Measurements from ENCODE around the gene CD82. TPM values are rescaled to one million over a fixed set of nuclear protein-coding genes. Genes with fewer than 3 reads are reported as not detected.

Gene CD82
- total and polyA plus RNA-seq, 2 of the 8 experiments (the other 6 are each of a cell fraction or from before 2014, with no cell fraction given), result 7.9 to 10.3 TPM

DNA sequence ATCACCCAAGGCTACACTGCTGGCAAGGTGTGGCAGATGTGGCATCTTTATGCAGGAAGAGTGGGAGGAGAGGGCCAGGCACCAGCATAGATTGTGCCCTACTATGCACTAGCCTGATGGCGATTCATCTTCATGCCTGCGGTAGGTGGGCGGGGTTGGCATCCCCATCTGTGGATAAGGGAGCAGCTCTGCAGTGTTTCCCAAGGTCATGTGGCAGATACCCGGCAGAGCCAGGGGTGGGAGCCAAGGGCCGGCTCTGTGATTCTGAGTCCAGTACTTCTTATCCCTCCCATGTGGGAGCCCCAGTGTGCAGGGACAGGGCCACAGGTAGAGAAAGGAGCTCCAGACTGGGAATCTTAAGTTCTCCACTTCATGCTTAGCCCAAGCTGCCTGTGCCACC, 20.0 kb downstream of the CD82 start:
- Histone ChIP-seq H3K4me3 (ENCODE audit: extremely low read depth in 1 of 4, insufficient read depth in 2 of 4, low read depth in 3 of 4, low read length in 4 of 4) (no peak overlapping the region), H4K91ac (replicated peaks; ENCODE audit: insufficient read length, low read length) (no peak overlapping the region), H2BK20ac (ENCODE audit: low read length) (no peak overlapping the region), H2BK120ac (replicated peaks; ENCODE audit: low read depth, low read length) (no peak overlapping the region), H4K5ac (ENCODE audit: insufficient read length, low read depth, low read length) (no peak overlapping the region), H3K14ac (ENCODE audit: insufficient read length) (no peak overlapping the region), H3K9ac (replicated peaks in 1 of 4; ENCODE audit: extremely low read depth in 1 of 4, low read depth in 3 of 4, low read length in 3 of 4) (no peak overlapping the region), H3K36me3 (ENCODE audit: control insufficient read depth in 2 of 4, insufficient read depth in 4 of 4, low read length in 3 of 4) (no peaks in the 10 kb centered on the region; a peak in 1 of 8 replicates), H3K27me3 (replicated peaks in 1 of 4; ENCODE audit: control insufficient read depth in 3 of 4, extremely low read depth in 1 of 4, insufficient read depth in 3 of 4, low read length in 3 of 4) (no peaks in the 10 kb centered on the region), H3K4me1 (replicated peaks in 1 of 4; ENCODE audit: control insufficient read depth in 3 of 4, insufficient read depth in 4 of 4, low read length in 3 of 4) (peaks cover 0 to 4% (median 0%) of the 10 kb centered on the region in 4 experiments; a peak in 4 of 7 replicates), H3K18ac (ENCODE audit: extremely low read depth, low read length) (no peak overlapping the region), H3K79me1 (ENCODE audit: low read depth, low read length) (no peaks in the 10 kb centered on the region), H3K27ac (ENCODE audit: low read depth, low read length) (no peak overlapping the region), H3K4me2 (ENCODE audit: insufficient read depth in 1 of 2, low read depth in 2 of 2, low read length in 2 of 2) (no peak overlapping the region), H2AK5ac (ENCODE audit: low read depth, low read length) (no peak overlapping the region), H4K8ac (ENCODE audit: extremely low read depth, insufficient read depth, low read length) (no peak overlapping the region), H3K56ac (replicated peaks; ENCODE audit: insufficient read length, low read depth, low read length) (no peak overlapping the region), H2BK12ac (ENCODE audit: low read depth, low read length) (no peak overlapping the region), H4K20me1 (replicated peaks in 1 of 2; ENCODE audit: control insufficient read depth in 1 of 2, insufficient read depth in 2 of 2, low read length in 2 of 2) (no peaks in the 10 kb centered on the region), H3K23me2 (ENCODE audit: low read depth, low read length) (no peaks in the 10 kb centered on the region), H3K23ac (ENCODE audit: insufficient read length) (no peak overlapping the region), H2BK5ac (ENCODE audit: low read depth, low read length) (no peak overlapping the region), H3K9me3 (ENCODE audit: insufficient read depth in 2 of 2, low read depth in 1 of 2, low read length in 1 of 2) (no peaks in the 10 kb centered on the region), H3K79me2 (ENCODE audit: control insufficient read depth in 1 of 2, insufficient read depth in 2 of 2, low read length in 2 of 2) (no peaks in the 10 kb centered on the region), H2BK15ac (ENCODE audit: low read length) (no peak overlapping the region), H2AFZ (ENCODE audit: low read length) (no peak overlapping the region), H3K4ac (replicated peaks; ENCODE audit: insufficient read length, low read depth, low read length) (no peak overlapping the region)
- DNase-seq (ENCODE audit: low read depth in 1 of 2, low spot score in 2 of 2), result no peak
- POLR2A ChIA-PET (ENCODE audit: partially characterized antibody), result interaction anchor here (1.0 kb wide), 1 partner anchor 13 kb away, joined by 3 read pairs; no protein-coding TSS in a partner anchor
- FAIRE-seq, result no peak
- WGBS, 2 experiments (ENCODE audit: extremely low coverage in 1 of 2, insufficient coverage in 1 of 2, insufficient read length in 1 of 2, insufficient replicate concordance in 2 of 2, low coverage in 1 of 2, low lambda C conversion rate in 2 of 2, missing lambda C conversion rate in 1 of 2), result 87% methylated on average over 5 of the region's 5 CpGs; no CpG with 5 or more reads in 1 of the 2 experiments
- CTCF ChIA-PET (ENCODE audit: partially characterized antibody), result interaction anchor here (0.7 to 1.9 kb wide), 7 partner anchors 9 to 309 kb away, joined by 3 to 6 read pairs (median 4); no protein-coding TSS in a partner anchor
- no peak for TF ChIP-seq SP2 (IDR thresholded peaks at IDR 0.05; ENCODE audit: low read length)
- TF ChIP-seq, protein P1, sequence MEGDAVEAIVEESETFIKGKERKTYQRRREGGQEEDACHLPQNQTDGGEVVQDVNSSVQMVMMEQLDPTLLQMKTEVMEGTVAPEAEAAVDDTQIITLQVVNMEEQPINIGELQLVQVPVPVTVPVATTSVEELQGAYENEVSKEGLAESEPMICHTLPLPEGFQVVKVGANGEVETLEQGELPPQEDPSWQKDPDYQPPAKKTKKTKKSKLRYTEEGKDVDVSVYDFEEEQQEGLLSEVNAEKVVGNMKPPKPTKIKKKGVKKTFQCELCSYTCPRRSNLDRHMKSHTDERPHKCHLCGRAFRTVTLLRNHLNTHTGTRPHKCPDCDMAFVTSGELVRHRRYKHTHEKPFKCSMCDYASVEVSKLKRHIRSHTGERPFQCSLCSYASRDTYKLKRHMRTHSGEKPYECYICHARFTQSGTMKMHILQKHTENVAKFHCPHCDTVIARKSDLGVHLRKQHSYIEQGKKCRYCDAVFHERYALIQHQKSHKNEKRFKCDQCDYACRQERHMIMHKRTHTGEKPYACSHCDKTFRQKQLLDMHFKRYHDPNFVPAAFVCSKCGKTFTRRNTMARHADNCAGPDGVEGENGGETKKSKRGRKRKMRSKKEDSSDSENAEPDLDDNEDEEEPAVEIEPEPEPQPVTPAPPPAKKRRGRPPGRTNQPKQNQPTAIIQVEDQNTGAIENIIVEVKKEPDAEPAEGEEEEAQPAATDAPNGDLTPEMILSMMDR (IDR thresholded peaks at IDR 0.05; ENCODE audit: control extremely low read depth in 1 of 3, insufficient read depth in 1 of 3, low read depth in 1 of 3, low read length in 3 of 3), result no peak
- no peak for TF ChIP-seq FOSL1 (IDR thresholded peaks at IDR 0.05; ENCODE audit: insufficient read depth, low read depth, low read length)
- TF ChIP-seq EGR1 (IDR thresholded peaks at IDR 0.05; ENCODE audit: borderline replicate concordance, low read depth, low read length), result no peak
- no peak for TF ChIP-seq SUZ12 (IDR thresholded peaks at IDR 0.05; ENCODE audit: low read length)
- TF ChIP-seq BRCA1 (IDR thresholded peaks at IDR 0.05; ENCODE audit: low read depth, low read length), result no peak
- TF ChIP-seq BACH1 (IDR thresholded peaks at IDR 0.05; ENCODE audit: low read length), result no peak
- TF ChIP-seq NRF1 (IDR thresholded peaks at IDR 0.05; ENCODE audit: low read depth, low read length), result no peak
- no peak for TF ChIP-seq RXRA (IDR thresholded peaks at IDR 0.05; ENCODE audit: insufficient read depth, low read depth, low read length)
- no peak for TF ChIP-seq MAFK (IDR thresholded peaks at IDR 0.05; ENCODE audit: low read depth, low read length)
- no peak for TF ChIP-seq RAD21 (IDR thresholded peaks at IDR 0.05 in 1 of 2, conservative IDR thresholded peaks at IDR 0.05 in 1 of 2; ENCODE audit: low read depth in 2 of 2, low read length in 2 of 2)
- no peak for TF ChIP-seq CHD1 (IDR thresholded peaks at IDR 0.05; ENCODE audit: low read depth, low read length)
